Ovary (tissue), 9 donors: ENCODE data around the gene NCAPG. TPM values are rescaled to one million over a fixed set of nuclear protein-coding genes. Genes with fewer than 3 reads are reported as not detected.
"Not testable (repeated sequence)": the region's sequence is repeated elsewhere in the genome, so short reads cannot be mapped to it uniquely, and the experiment has no call there.

ENCODE experiments used
- DNase-seq, 5 donors: peaks; one replicate each; pipeline ENCODE4 v3.0.0-alpha.2; 2019 to 2020
- H3K27ac ChIP-seq, 2 donors: fragments of 200-600 bp; one replicate each; pipeline versions ENCODE4 v1.5.1 to v1.8.0; 2019 to 2022
- H3K27me3 ChIP-seq: fragments of 200-600 bp; one replicate; pipeline ENCODE4 v1.8.0; 2022
- H3K36me3 ChIP-seq: fragments of 200-600 bp; sonication (generic); one replicate; pipeline ENCODE4 v1.5.1; 2019
- H3K4me1 ChIP-seq: one replicate; pipeline ENCODE4 v1.8.1; 2013; ENCODE audit warnings: mild to moderate bottlenecking, moderate library complexity; ENCODE audit not compliant: insufficient read depth
- H3K4me3 ChIP-seq: fragments of 200-600 bp; sonication (generic); one replicate; pipeline ENCODE4 v1.5.1; 2017
- H3K9me3 ChIP-seq, 2 donors: fragments of 200-600 bp in 1 of 2; sonication (generic) in 1 of 2; one replicate each; pipeline versions ENCODE4 v1.5.1 to v1.8.1; 2013 to 2019; ENCODE audit warnings: mild to moderate bottlenecking in 1 of 2, moderate library complexity in 1 of 2
- EP300 ChIP-seq: sonication (generic); formaldehyde crosslinking; IDR thresholded peaks from one replicate; pipeline ENCODE4 v1.6.1; 2017; ENCODE audit warnings: antibody characterized with exemption
- POLR2A ChIP-seq: fragments of 450-650 bp; IDR thresholded peaks from one replicate; pipeline ENCODE4 v1.6.1; 2017; ENCODE audit warnings: antibody characterized with exemption, mild to moderate bottlenecking, moderate library complexity
- WGBS, 3 donors: extraction: QIAGEN DNeasy Blood & Tissue Kit in 1 of 3; methylation state at CpG; one replicate each; pipeline versions ENCODE4 v1.1.5 to v1.1.7; 2013 to 2017; 5-methylcytosine and 5-hydroxymethylcytosine counted together
- intact Hi-C, 4 donors: fragments of 100-400 bp; cut with DNase I; formaldehyde crosslinking; loops; one replicate each; pipeline versions ENCODE4 v1.11.0 to v1.15.1; 2022 to 2023
- polyA plus RNA-seq, 2 donors: library from polyadenylated mRNA; stranded (reverse); fragments of 200-250 nt in 1 of 2; fragments of 350-450 nt in 1 of 2; fragmentation: Illumina TruSeq in 1 of 2; extraction: RNeasy Lipid Tissue Mini Kit (QIAGEN cat#74804) in 1 of 2; gene quantifications; one replicate each; pipeline ENCODE4 v1.2.3, GENCODE V29; 2013 to 2014
- total RNA-seq, 7 donors: library from RNA; depleted of rRNA in 2 of 7; stranded (reverse); fragments of >200 nt in 2 of 7; fragmentation: NEBNext Ultra II Directional in 3 of 7; extraction: Animal tissue kit (Norgen Biotek cat#: 25700) in 3 of 7; gene quantifications; one replicate each; pipeline versions ENCODE4 v1.1.0 to v1.2.4, GENCODE V29; 2016 to 2023
- TF ChIP-seq, protein P1 (sequence below), 3 donors: fragments of 450-650 bp in 2 of 3; fragments of 200-600 bp in 1 of 3; IDR thresholded peaks; one replicate each; pipeline versions ENCODE4 v1.5.1 to v1.8.0; 2016 to 2022; ENCODE audit warnings: antibody characterized with exemption in 3 of 3, mild to moderate bottlenecking in 1 of 3
- donor health status: DM: no; HTN: no; CAD: no; lungs with moderate emphysema.
- donor health status: DM: no; HTN: no; CAD: no.
- donor health status: Bipolar disorder and iron deficiency.
- donor health status: DM: yes; HTN: yes; CAD: no.
- donor health status: DM: no; HTN: no; CAD: no.
- donor health status: DM: yes; HTN: yes; CAD: no.

The NCAPG gene
- total and polyA plus RNA-seq, 9 donors: 0.25 to 1.9 (median 0.48) TPM; not detected in 2

DNA sequence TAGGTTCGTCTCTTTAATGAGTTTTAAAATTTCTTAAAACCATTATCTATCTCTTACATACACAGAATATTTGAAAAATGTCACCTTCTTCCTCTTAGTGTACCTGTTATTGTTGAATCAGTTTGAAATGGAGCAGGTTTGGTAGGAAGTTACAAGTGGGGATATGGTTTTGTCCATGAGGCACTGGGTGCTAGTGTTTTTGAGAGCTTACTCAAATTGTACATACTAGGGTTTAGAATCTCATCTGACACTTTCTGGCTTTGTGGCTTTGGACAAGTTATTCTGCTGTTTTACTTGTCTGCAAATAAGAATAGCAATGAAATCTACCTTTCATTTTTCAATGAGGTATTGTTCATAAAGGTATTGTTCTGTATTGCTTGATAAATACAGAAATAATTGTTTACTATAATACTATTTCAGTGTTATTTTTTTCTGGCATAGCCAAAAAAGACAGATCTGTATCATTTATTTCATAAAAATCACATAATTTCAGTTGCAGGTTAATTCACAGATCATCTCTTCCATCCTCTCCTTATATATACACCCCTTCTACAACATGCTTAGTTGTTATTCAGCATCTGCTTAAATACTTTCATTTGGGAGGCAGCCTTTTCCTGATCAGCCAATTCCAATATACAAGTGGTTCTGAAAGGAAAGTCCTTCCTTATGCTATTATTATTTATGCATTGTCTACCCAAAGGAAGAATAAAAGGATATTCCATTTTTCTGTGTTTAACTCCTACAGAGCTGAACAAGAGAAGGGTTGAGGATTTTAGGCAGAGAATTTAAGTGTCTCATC is 13.3 kb downstream of the NCAPG start:
- TF ChIP-seq, protein P1, sequence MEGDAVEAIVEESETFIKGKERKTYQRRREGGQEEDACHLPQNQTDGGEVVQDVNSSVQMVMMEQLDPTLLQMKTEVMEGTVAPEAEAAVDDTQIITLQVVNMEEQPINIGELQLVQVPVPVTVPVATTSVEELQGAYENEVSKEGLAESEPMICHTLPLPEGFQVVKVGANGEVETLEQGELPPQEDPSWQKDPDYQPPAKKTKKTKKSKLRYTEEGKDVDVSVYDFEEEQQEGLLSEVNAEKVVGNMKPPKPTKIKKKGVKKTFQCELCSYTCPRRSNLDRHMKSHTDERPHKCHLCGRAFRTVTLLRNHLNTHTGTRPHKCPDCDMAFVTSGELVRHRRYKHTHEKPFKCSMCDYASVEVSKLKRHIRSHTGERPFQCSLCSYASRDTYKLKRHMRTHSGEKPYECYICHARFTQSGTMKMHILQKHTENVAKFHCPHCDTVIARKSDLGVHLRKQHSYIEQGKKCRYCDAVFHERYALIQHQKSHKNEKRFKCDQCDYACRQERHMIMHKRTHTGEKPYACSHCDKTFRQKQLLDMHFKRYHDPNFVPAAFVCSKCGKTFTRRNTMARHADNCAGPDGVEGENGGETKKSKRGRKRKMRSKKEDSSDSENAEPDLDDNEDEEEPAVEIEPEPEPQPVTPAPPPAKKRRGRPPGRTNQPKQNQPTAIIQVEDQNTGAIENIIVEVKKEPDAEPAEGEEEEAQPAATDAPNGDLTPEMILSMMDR (IDR thresholded peaks at IDR 0.05): no peak
- no peak for TF ChIP-seq EP300
- no peak for TF ChIP-seq POLR2A
- WGBS, 3 donors: 24 to 33% (median 28%) methylated on average over 1 of the region's 1 CpG
- Histone ChIP-seq H3K4me3 (no peak overlapping the region), H3K9me3 (no peaks in the 10 kb centered on the region), H3K4me1 (no peaks in the 10 kb centered on the region), H3K36me3 (no peaks in the 10 kb centered on the region), H3K27ac (no peak overlapping the region), H3K27me3 (no peaks in the 10 kb centered on the region)
- no peak for DNase-seq
- intact Hi-C loops: loop anchor here in 1 of 4 donors (10.0 kb wide), 1 partner anchor 761 kb away; no protein-coding TSS in a partner anchor

DNA sequence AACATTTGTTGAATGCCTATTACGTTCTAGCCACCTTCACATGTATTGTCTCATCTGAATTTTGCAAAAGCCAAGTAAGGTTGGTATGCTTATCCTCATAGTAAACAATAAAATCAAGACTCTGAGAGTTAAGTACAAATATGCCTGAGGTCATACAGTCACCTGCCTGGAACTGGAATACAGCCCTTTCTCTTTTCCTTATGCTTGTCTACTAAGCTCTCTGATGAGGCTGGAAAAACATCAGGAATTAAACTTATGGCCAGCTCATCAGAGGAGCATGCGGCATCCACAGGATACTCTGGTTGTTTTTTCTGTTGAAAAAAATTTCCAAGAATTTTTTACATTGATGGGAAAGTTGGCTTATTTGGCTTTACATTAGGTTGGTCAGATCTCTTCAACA is 35.5 kb downstream of the NCAPG start:
- no peaks in the 10 kb centered on the region for H3K9me3 ChIP-seq
- no peak for DNase-seq
- no peaks in the 10 kb centered on the region for H3K27me3 ChIP-seq
- H3K4me3 ChIP-seq: no peak overlapping the region
- TF ChIP-seq EP300: no peak
- no peak for TF ChIP-seq POLR2A
- TF ChIP-seq, protein P1 (IDR thresholded peaks at IDR 0.05): no peak
- 91 to 97% (median 95%) methylated on average over 2 of the region's 2 CpGs for WGBS, 3 donors
- intact Hi-C loops: no loop called here
- no peaks in the 10 kb centered on the region for H3K4me1 ChIP-seq
- no peak overlapping the region for H3K27ac ChIP-seq
- no peaks in the 10 kb centered on the region for H3K36me3 ChIP-seq

DNA sequence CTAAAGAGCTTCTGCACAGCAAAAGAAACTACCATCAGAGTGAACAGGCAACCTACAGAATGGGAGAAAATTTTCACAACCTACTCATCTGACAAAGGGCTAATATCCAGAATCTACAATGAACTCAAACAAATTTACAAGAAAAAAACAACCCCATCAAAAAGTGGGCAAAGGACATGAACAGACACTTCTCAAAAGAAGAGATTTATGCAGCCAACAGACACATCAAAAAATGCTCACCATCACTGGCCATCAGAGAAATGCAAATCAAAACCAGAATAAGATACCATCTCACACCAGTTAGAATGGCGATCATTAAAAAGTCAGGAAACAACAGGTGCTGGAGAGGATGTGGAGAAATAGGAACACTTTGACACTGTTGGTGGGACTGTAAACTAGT is 39.5 kb downstream of the NCAPG start:
- WGBS, 3 donors: 90 to 100% (median 96%) methylated on average over 1 of the region's 1 CpG
- H3K4me3 ChIP-seq, DNase-seq, H3K9me3 ChIP-seq, H3K36me3 ChIP-seq, H3K27me3 ChIP-seq, H3K27ac ChIP-seq, H3K4me1 ChIP-seq: not testable (repeated sequence)
- intact Hi-C loops: loop anchor here in 1 of 4 donors (5.0 kb wide), 1 partner anchor 487 kb away; no protein-coding TSS in a partner anchor

DNA sequence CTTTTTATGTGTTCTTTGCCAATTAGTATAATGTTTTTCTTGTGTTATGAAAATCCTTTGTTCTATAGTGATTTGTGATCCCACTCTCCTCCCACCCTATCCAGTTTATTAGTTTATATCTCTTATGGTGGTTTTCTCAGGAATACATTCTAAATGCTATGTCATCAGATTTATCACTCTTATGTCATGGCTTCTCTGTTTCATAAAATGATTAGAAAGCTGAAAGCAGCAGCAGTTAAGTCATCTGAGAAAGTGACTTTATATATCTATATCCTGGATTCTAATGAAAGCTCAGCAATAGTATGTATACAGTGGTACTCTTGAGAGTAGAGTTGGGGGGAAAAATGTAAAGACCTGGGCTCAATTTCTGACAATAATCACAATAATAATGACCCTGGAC is 41.2 kb downstream of the NCAPG start:
- intact Hi-C loops: loop anchor here in 1 of 4 donors (5.0 kb wide), 1 partner anchor 485 kb away; no protein-coding TSS in a partner anchor
- Histone ChIP-seq H3K4me3 (no peak overlapping the region), H3K9me3 (no peaks in the 10 kb centered on the region), H3K4me1 (no peaks in the 10 kb centered on the region), H3K36me3 (no peaks in the 10 kb centered on the region), H3K27ac (no peak overlapping the region), H3K27me3 (no peaks in the 10 kb centered on the region)
- TF ChIP-seq EP300 (no peak), POLR2A (no peak)
- TF ChIP-seq, protein P1 (IDR thresholded peaks at IDR 0.05): no peak
- DNase-seq: no peak

DNA sequence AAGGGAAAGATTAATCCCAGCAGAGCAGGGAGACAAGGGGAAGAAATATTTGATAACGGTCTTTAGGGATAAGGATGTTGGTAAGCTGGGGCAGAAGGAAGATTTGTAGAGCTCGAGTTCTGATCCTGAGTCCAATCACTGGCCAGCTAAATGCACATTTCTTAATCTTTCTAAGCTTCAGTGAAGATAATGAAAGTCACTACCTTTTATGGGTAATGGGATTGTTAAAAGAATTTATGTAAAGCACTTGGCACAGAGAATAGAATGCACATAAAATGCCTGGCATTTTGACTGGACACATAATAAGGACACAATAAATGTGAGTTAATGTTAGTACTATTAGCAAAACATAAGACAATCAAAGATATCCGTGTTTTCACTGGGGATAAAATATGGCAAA is 43.3 kb downstream of the NCAPG start:
- Histone ChIP-seq H3K36me3 (no peaks in the 10 kb centered on the region), H3K27me3 (no peaks in the 10 kb centered on the region), H3K27ac (no peak overlapping the region), H3K4me3 (no peak overlapping the region), H3K9me3 (no peaks in the 10 kb centered on the region), H3K4me1 (no peaks in the 10 kb centered on the region)
- 70 to 79% (median 77%) methylated on average over 3 of the region's 3 CpGs for WGBS, 3 donors
- TF ChIP-seq EP300: no peak
- DNase-seq: no peak
- intact Hi-C loops: loop anchor here in 1 of 4 donors (5.0 kb wide), 1 partner anchor 483 kb away; no protein-coding TSS in a partner anchor
